ENCODE data around the gene ASTL. TPM values are rescaled to one million over a fixed set of nuclear protein-coding genes. Genes with fewer than 3 reads are reported as not detected.

ASTL gene
- total RNA-seq, 1 donor from 2014 or later, result not detected

- no peak overlapping the region for H3K27ac ChIP-seq
- Mint-ChIP-seq H3K27me3 (ENCODE audit: insufficient read depth, low read depth) (peaks cover 17% of the 10 kb centered on the region), H3K9me3 (no peaks in the 10 kb centered on the region), H3K27ac (peak overlapping the region; percentile 57), H3K4me3 (no peak overlapping the region), H3K36me3 (no peaks in the 10 kb centered on the region), H3K4me1 (peaks cover 50% of the 10 kb centered on the region)
- no peak overlapping the region for H3K9ac ChIP-seq
- peaks cover 24% of the 10 kb centered on the region for H3K4me1 ChIP-seq
- H3K4me2 ChIP-seq, result no peak overlapping the region
- peaks cover 6% of the 10 kb centered on the region for H3F3A ChIP-seq (ENCODE audit: low read depth)
- H3K79me2 ChIP-seq (ENCODE audit: low read depth), result no peaks in the 10 kb centered on the region
- no peaks in the 10 kb centered on the region for H4K20me1 ChIP-seq (ENCODE audit: low read depth)
- H3K9me3 ChIP-seq (ENCODE audit: low read depth), result no peaks in the 10 kb centered on the region
- DNase-seq (ENCODE audit: low spot score), result no peak
- TF ChIP-seq EZH2 (IDR thresholded peaks at IDR 0.05) (no peak), EZH2phosphoT487 (IDR thresholded peaks at IDR 0.05) (no peak), CTCF (IDR thresholded peaks at IDR 0.05) (no peak)
- no peak overlapping the region for H3K4me3 ChIP-seq
- no peaks in the 10 kb centered on the region for H3K36me3 ChIP-seq
- H3K27me3 ChIP-seq, result peaks cover 15% of the 10 kb centered on the region
- H2AFZ ChIP-seq (replicated peaks), result no peak overlapping the region
These were observed 12.7 kb upstream of the ASTL start for GRCh38 chr2:96150791-96151594.

GRCh38 chr2:96150007-96150640 lies 11.8 kb upstream of the ASTL start:
- Histone ChIP-seq H3K4me1 (peaks cover 24% of the 10 kb centered on the region), H3K27me3 (peaks cover 24% of the 10 kb centered on the region), H4K20me1 (ENCODE audit: low read depth) (no peaks in the 10 kb centered on the region), H3F3A (ENCODE audit: low read depth) (peaks cover 6% of the 10 kb centered on the region), H3K4me3 (no peak overlapping the region), H3K9me3 (ENCODE audit: low read depth) (no peaks in the 10 kb centered on the region), H2AFZ (replicated peaks) (no peak overlapping the region), H3K4me2 (no peak overlapping the region), H3K36me3 (no peaks in the 10 kb centered on the region), H3K9ac (no peak overlapping the region), H3K79me2 (ENCODE audit: low read depth) (no peaks in the 10 kb centered on the region), H3K27ac (no peak overlapping the region)
- Mint-ChIP-seq H3K4me1 (peaks cover 44% of the 10 kb centered on the region), H3K4me3 (no peak overlapping the region), H3K27me3 (ENCODE audit: insufficient read depth, low read depth) (peaks cover 17% of the 10 kb centered on the region), H3K9me3 (no peaks in the 10 kb centered on the region), H3K36me3 (no peaks in the 10 kb centered on the region), H3K27ac (no peak overlapping the region)
- TF ChIP-seq CTCF (IDR thresholded peaks at IDR 0.05), result no peak
- TF ChIP-seq EZH2phosphoT487 (IDR thresholded peaks at IDR 0.05), result no peak
- TF ChIP-seq EZH2 (IDR thresholded peaks at IDR 0.05), result no peak
- DNase-seq (ENCODE audit: low spot score), result no peak

- H3K9ac ChIP-seq, result no peak overlapping the region
- H3K36me3 Mint-ChIP-seq, result no peaks in the 10 kb centered on the region
These were observed 10.3 kb upstream of the ASTL start for GRCh38 chr2:96148410-96149217.

More at GRCh38 chr2:96148410-96149217, 10.3 kb upstream of the ASTL start:
- Mint-ChIP-seq H3K4me1 (peaks cover 42% of the 10 kb centered on the region), H3K27ac (no peak overlapping the region), H3K27me3 (ENCODE audit: insufficient read depth, low read depth) (peaks cover 20% of the 10 kb centered on the region), H3K9me3 (no peaks in the 10 kb centered on the region), H3K4me3 (no peak overlapping the region)
- Histone ChIP-seq H3F3A (ENCODE audit: low read depth) (peaks cover 6% of the 10 kb centered on the region), H2AFZ (replicated peaks) (peak overlapping the region; percentile 75), H3K79me2 (ENCODE audit: low read depth) (no peaks in the 10 kb centered on the region), H3K27me3 (peaks cover 39% of the 10 kb centered on the region), H3K4me1 (peaks cover 30% of the 10 kb centered on the region), H3K4me3 (no peak overlapping the region), H3K27ac (no peak overlapping the region), H3K9me3 (ENCODE audit: low read depth) (no peaks in the 10 kb centered on the region), H3K4me2 (no peak overlapping the region), H4K20me1 (ENCODE audit: low read depth) (no peaks in the 10 kb centered on the region), H3K36me3 (no peaks in the 10 kb centered on the region)
- no peak for TF ChIP-seq EZH2 (IDR thresholded peaks at IDR 0.05)
- TF ChIP-seq CTCF (IDR thresholded peaks at IDR 0.05), result no peak
- no peak for TF ChIP-seq EZH2phosphoT487 (IDR thresholded peaks at IDR 0.05)
- DNase-seq (ENCODE audit: low spot score), result peak; percentile 67

Data from neural progenitor cell (in vitro differentiated cells).